Renal cortical epithelial cell (primary cell): Measurements from ENCODE around the gene LIMS2. TPM values are rescaled to one million over a fixed set of nuclear protein-coding genes. Genes with fewer than 3 reads are reported as not detected.

Experiments
- total RNA-seq: library from RNA; depleted of rRNA; stranded (reverse); fragments of >200 nt; gene quantifications from 2 replicates; pipeline ENCODE4 v1.2.3, GENCODE V29; 2014

LIMS2 gene
- total RNA-seq, 1 donor from 2014 or later = 3.7 TPM

Other genes starting within 250 kb of the LIMS2 start
- 46.5 and 71.3 TPM in 2 replicates for gene IWS1, start 149.0 kb downstream of the LIMS2 start, total RNA-seq
- 0.17 and 0.25 TPM in 2 replicates for gene MYO7B, start 139.8 kb downstream of the LIMS2 start, total RNA-seq
- gene GPR17, start 29.4 kb downstream of the LIMS2 start, total RNA-seq = not detected in 2 replicates
- 5.4 and 9.2 TPM in 2 replicates for gene SFT2D3, start 26.0 kb upstream of the LIMS2 start, total RNA-seq
- gene WDR33, start 135.6 kb upstream of the LIMS2 start, total RNA-seq = 20.7 and 60.7 TPM in 2 replicates
- gene POLR2D, start 182.6 kb upstream of the LIMS2 start, total RNA-seq = 16.8 and 32.1 TPM in 2 replicates
- gene AMMECR1L, start 210.4 kb upstream of the LIMS2 start, total RNA-seq = 21.0 and 27.6 TPM in 2 replicates